Glomerular endothelial cell (primary cell): ENCODE results near the gene RPL10A. TPM values are rescaled to one million over a fixed set of nuclear protein-coding genes. Genes with fewer than 3 reads are reported as not detected.
"Not testable (repeated sequence)": the region's sequence is repeated elsewhere in the genome, so short reads cannot be mapped to it uniquely, and the experiment has no call there.

Experiments used
- DNase-seq: peaks from one replicate; pipeline ENCODE4 v3.0.0-alpha.2; 2011; ENCODE audit warnings: low read depth, low spot score; ENCODE audit errors: extremely low read depth
- total RNA-seq: library from RNA; depleted of rRNA; stranded (reverse); fragments of >200 nt; gene quantifications from 2 replicates; pipeline ENCODE4 v1.2.3, GENCODE V29; 2015

RPL10A gene
- total RNA-seq, result 885 and 1,342 TPM in 2 replicates

DNA sequence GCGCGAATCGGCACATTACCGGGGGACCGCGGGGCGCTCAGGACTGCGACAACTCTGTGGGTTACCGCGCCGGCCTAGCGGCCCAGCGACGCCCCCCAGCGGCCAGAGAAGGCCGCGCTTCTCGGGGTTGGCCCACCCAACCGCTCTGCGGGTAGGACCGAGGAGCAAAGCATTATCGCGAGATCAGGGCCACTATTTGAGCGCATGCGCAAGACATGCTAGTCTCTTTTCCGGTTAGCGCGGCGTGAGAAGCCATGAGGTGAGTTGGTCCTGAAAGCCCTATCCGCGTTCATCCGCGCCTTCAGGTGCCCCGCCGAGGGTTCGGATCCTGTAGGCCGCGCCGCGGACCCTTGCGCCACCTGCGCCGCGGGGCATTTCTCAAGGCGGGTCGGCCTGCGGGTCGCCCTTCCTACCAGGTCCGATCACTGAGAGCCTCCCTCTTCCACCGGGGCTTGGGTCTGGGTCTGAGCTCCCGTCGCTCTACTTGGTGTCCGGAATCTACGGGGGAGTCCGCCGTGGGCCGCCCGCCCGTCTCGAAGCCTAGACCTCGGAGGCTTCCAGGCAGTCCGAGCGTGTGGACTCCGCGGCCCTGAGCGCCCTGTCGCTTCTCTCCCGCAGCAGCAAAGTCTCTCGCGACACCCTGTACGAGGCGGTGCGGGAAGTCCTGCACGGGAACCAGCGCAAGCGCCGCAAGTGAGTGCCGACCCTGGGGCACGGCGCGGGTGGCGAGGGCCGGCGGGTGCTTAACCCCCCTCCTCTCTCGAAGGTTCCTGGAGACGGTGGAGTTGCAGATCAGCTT, at the start of gene RPL10A:
TSS of gene RPL10A (plus strand) at position 221 of the 799 bp plus-strand sequence. CDS start at position 255, 34 bp downstream.
- peak; percentile 88 for DNase-seq

DNA sequence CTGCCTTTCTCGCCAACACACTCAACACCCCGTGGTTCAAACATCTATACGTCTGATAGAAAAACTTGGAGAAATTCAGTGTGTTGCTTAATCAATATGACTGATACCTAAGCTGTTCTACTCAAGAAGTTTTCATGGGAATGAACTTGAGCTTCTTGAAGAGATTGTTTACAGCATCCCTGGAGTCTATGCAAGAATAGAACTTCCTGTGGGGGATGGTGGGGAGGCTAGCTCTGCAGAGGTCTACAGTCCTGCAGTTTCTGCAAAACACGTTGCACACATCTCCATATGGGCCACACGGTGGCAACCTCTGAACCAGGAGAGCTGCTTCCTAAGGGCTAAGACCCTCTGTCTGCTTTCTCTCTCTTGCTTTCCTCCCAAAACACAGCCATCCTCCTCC, 48.8 kb upstream of the RPL10A start:
- DNase-seq, result no peak

DNA sequence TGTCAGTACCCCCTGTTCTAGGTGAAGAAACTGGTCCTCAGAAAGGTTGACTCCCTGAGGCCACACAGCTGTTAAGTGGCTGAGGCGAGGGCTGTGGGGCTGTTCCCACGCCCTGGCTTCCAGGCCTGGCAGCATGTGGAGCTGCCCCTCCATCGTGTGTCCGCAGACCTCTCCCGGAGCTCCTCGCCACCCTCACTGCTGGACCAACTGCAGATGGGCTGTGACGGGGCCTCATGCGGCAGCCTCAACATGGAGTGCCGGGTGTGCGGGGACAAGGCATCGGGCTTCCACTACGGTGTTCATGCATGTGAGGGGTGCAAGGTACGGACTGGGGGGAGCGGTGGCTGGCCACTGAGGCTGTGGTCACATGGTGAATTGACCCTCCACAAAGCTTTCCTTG, 48.2 kb upstream of the RPL10A start:
- DNase-seq, result no peak

DNA sequence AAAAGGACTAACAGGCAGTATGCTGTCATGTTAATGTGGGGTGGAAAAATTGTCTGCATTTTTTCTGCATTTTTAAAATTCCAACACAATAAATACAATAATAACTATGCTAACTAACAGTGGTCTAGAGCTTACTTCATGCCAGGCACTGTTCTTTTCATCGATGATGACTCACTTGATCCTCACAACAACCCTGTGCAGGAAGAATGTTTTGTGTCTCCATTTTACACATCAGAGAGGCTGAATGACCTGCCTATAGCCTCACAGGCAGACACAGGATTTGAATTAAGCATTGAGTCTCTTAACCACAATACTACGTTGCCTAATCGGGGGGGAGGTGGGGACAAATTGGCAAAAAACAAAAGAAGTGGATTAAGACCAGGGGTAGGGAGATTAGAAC, 42.9 kb upstream of the RPL10A start:
- peak; percentile 77 for DNase-seq

DNA sequence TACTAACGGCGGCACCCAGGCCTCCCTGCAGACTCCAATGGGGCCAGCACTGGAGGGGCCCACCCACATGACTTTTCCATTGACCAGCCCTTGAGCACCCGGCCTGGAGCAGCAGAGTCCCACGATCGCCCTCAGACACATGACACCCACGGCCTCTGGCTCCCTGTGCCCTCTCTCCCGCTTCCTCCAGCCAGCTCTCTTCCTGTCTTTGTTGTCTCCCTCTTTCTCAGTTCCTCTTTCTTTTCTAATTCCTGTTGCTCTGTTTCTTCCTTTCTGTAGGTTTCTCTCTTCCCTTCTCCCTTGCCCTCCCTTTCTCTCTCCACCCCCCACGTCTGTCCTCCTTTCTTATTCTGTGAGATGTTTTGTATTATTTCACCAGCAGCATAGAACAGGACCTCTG, 42.1 kb upstream of the RPL10A start:
- DNase-seq, result no peak

DNA sequence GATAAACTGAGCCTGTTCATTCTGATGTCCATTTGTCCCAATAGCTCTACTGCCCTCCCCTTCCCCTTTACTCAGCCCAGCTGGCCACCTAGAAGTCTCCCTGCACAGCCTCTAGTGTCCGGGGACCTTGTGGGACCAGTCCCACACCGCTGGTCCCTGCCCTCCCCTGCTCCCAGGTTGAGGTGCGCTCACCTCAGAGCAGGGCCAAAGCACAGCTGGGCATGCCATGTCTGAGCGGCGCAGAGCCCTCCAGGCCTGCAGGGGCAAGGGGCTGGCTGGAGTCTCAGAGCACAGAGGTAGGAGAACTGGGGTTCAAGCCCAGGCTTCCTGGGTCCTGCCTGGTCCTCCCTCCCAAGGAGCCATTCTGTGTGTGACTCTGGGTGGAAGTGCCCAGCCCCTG, 40.8 kb upstream of the RPL10A start:
- no peak for DNase-seq

DNA sequence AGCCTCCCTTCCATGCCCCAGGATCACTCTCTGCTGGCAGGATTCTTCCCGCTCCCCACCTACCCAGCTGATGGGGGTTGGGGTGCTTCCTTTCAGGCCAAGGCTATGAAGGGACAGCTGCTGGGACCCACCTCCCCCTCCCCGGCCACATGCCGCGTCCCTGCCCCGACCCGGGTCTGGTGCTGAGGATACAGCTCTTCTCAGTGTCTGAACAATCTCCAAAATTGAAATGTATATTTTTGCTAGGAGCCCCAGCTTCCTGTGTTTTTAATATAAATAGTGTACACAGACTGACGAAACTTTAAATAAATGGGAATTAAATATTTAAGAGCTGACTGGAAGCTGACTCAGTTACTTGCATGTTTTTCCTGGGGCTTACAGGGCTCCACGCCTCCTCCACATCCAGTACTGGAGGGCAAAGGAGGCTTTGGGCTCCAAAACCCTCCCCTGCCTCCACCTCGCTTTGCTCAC, 40.3 kb upstream of the RPL10A start:
- DNase-seq, result no peak

DNA sequence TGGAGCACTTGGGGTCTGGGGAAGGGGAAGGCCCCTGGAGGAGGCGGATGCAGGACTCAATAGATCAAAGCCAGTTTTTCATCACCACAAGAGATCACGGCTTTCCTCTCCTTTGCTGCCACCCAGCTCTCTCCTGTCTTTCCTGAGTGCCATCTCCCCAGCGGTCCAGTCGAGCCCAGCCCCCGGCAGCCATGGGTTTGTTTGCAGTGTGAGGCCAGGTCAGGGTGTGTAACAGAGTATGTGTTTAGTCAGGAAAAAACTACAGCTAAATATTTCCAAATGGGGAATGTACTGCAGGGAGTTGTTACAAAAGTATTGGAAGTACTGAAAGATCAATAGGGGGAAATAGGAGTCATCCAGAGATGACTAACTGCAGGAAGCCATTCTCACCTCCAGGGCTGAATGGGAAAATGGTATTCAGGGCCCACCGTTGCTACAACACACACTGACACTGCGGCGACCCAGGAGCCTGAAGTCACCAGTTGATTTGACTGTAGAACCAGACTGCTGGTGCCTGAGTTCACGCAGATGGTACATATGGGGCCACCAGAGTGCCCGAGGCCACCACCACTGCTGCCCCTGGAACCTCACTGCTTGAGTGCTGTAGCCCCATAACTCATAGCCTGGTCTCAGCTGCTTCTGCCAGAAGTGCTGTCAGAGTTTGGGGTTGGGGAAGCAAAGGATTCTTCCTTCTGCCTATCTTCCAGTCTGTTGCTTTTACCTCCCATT, 39.6 kb upstream of the RPL10A start:
- DNase-seq, result no peak

DNA sequence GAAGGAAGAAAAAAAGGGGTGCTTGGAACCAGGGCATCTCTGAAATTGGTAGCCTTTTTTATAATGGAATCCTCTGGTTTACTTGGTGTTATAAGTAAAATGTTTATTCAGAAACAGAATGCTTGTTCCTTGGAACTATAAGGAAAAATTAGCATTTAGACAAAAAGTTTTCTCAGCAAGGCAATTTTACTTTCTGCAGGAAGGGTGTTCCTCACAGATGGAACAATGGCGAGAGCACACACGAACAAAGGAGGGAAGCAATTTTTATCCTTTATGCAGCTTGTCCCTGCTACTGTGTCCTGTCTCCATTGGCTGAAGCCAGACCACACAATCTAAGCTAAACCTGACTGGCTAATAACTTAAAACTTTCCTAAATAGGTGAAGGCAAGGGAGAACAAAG, 38.7 kb upstream of the RPL10A start:
- no peak for DNase-seq

DNA sequence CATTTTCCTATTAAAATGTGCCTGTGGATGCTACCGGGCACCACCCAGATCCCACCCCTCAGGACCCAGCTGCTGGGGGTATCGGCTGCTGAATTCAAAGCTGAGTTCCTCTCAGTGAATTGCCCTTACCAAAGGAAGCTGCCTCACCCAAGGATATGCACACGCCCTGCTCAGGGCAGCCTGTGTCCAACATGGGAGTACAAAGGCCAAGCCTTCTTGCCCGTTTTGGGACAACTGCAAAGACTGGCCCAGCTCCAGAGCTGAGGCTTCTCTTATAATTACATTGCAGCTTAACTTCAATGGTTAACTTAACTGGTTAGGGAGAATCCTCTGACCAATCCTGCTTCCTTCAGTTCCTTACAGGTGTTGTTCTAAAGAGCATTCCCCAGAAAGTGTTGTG, 35.9 kb upstream of the RPL10A start:
- DNase-seq, result no peak

DNA sequence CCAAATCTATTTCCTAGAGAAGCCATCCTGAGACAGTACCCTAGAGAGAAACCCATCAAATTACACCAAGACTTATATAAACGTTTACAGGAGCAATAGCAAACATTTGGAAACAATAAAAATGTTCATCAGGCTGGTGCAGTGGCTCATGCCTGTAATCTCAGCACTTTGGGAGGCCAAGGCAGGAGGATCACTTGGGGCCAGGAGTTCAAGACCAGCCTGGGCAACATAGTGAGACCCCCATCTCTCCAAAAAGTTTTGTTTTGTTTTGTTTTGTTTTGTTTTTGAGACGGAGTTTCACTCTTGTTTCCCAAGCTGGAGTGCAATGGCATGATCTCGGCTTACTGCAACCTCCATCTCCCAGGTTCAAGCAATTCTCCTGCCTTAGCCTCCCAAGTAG, 35.5 kb upstream of the RPL10A start:
- DNase-seq, result not testable (repeated sequence)

DNA sequence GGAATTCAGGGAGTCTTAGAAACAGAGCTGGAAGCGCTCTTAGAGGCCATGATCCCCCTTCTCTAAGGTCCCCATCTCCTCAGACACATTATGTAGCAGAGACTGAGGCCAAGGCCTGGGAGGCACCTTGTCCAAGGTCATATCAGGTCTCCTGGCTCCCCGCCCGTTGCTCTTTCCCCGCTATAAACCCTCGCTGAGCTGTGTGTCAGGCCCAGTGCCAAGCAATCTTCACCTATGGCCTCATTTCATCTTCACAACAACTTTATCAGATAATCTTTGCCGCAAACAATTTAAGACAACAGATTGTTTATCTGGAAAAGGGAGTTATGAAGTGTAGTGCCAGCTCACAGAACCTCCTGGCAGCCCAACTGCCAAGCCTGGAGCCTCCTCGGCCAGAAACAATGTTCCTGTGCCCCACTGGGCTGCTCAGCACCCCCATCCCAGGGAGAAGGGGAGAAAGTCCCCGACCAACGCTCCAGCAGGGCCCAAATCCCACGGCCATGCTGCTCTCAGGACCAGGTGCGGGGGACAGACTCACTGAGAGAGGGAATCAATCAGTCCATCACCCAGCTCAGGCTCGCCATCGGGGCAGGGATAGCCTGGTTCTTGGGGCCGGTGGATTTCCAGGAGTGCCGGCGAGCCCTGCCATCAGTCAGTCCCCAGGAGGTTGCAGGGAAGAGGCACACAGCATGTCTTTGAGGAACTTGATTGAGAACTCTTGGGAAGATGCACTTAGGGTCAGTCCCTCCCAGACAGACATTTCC, 32.9 kb upstream of the RPL10A start:
- DNase-seq, result no peak

DNA sequence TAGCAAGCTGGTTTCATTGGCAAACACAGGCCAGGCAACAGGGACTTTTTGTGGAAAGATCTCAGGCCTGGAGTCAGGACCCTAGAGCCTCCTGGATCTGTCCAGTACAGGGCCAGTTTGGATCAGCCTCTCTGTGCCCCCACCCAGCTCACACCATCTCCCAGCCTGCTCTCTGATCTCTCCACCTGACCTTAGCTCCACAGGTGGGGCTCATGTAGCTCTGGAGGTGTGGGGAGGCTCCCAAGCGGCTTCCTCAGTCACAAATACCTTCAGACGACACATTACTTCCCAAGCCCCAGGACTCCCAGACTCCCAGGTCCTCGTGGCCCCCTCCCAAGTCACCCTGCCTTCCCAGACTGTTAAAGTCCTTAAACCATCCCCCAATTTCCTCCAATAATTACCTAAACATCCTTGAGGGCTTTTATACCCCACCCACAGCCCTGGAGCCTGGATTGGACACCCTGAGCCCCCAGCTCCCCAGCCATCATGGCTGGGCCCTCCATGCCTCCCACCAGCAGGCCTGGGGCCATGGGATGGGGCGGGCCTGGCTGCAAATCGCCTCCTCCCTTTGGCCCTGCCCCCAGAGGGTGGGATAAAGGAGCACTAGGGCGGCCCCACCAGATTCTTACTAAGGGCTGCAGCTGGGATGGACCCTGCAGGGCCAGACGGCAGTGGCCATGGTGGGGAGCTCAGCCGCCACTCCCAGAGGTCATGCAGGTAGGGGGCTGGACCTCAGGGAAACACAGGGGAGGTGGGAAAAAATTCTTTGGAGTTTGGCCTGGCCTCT, 31.9 kb upstream of the RPL10A start:
- DNase-seq, result no peak

DNA sequence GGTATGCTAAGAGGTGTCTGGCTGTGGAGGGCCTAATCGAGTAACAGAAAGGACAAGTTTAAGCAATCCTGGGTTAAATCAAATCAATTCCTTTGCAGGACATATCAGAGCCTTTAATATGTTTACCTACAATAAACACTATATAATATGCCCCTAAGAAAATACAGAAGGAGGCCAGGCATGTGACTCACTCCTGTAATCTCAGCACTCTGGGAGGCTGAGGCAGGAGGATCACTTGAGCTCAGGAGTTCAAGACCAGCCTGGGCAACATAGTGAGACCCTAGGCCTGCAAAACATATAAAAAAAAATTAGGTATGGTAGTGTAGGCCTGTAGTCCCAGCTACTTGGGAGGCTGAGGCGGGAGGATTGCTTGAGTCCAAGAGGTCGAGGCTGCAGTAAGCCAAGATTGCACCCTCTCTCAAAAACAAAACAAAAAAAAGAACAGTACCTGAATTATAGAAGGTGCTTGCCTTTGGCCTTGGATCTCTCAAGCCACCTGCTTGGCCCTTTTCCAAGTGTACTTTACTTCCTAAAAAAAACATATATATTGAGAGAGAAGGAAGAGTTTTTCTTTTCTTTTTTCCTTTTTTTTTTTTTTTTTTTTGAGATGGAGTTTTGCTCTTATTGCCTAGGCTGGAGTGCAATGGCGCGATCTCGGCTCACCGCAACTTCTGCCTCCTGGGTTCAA, 29.7 kb upstream of the RPL10A start:
- DNase-seq, result not testable (repeated sequence)

DNA sequence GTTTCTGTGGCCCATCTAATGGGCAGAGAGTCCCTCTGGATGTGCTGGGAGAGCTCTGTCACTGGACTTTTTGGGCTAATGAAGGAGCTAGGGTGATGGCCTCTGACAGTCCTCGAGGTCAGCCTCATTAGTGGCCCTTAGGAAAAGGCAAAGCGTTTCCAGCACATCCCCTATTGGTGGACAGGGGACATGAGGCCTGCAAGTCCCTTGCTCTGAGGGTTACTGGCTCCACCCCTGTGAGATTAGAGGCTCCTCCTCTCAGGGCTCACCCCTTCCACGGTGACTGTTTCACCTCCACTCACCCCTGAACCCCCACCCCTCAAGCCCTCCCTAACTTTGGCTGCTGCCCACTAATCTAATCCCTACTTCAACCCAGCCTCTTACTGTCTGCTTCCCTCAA, 28.9 kb upstream of the RPL10A start:
- no peak for DNase-seq

DNA sequence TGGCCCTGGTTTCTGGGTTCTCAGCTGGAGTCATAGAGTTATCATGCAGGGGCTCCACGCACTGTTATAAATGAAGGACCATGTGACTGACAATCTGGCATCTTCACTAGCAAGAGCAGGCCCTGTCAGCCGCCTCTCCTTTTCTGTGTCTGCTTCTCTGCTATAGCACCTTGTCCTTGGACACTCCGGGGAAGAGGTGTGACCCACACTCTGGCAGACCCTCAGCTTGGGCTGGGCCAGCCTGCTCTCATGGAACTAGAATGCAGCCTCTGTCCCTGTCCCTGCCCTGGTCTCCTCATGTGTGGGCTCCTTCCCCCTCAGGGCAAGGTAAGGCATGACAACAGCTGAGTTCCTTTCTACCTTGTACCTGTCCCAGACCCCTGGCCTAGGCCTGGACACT, 27.0 kb upstream of the RPL10A start:
- no peak for DNase-seq

DNA sequence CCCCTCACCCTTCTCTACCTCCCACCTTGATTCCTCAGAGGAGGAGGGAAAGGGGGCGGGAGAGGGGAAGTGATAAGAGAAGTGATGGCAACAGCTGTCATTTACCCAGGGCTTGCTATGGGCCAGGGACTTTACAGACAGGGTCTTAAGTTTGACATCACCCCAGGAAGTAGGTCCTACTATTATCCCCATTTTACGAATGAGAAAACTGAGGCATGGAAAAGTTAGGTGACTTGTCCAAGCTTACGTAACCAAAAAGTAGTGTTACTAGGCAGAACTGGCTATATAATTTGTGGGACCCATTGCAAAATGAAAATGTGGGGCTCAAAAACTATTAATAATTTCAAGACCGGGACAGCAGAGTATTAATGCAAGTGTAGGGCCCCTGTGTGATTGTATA, 26.6 kb upstream of the RPL10A start:
- no peak for DNase-seq

DNA sequence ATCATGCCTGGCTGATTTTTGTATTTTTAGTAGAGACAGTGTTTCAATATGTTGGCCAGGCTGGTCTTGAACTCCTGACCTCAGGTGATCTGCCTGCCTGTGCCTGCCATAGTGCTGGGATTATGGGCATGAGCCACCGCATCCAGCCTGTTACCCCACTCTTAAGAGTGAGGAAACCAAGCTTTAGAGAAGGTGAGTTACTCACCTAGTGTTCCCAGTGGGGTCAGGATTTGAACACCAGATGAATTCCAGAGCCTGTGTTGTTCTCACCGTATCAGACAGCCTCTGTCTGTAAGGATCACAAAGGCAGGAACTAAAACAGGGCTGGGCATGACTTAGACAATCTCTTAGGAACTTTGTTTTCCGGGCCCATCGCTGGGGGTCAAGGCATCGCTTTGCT, 25.5 kb upstream of the RPL10A start:
- no peak for DNase-seq

DNA sequence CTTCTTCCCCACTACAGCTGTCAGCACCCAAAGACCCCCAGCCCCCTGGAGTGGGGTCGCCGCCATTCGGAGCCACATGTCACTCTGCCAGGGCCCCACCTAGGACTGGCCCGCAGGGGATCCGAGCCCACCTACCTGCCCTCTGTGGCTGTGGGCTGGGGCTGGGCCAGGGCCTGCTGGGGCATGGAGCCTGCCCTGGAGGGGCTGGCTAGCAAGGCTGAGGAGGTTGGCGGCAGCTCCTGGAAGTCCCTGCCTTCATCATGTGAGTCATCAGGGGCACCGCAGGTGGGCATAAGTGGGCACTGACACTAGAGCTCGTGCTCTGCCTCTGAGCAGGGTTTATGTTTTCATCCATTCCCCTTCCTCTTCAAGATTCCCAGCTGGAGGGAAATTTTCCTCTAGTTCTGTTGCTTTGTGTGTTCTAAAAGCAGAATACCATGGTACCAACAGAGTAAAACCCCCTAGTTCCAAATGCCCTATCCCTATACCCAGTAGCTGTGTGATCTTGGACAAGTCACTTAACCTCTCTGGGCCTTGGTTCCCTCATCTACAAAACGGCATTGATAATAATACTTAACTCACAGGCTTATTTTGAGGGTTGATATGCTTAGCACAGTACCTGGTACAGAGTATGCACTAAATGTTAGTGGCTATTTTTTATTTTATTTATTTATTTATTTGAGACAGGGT, 24.7 kb upstream of the RPL10A start:
- no peak for DNase-seq
